IPS-18c (cell line): ENCODE data around the gene TMEM59L.

Experiments used
- H3K4me3 ChIP-seq: 2 replicates; pipeline ENCODE4 v1.7.0; 2013; ENCODE audit warnings: low read depth, mild to moderate bottlenecking, low read length, moderate library complexity; ENCODE audit not compliant: insufficient read depth
- H3K9me3 ChIP-seq: one replicate; pipeline ENCODE4 v1.6.1; 2013; ENCODE audit warnings: mild to moderate bottlenecking, low read length, moderate library complexity; ENCODE audit not compliant: control insufficient read depth, insufficient read depth

TMEM59L gene

GRCh38 chr19:18605546-18606280 is 7.0 kb upstream of the TMEM59L start:
- peak overlapping the region; percentile 20; the same call in 1 of the 2 replicates for H3K4me3 ChIP-seq
- H3K9me3 ChIP-seq: peaks cover 2% of the 10 kb centered on the region

GRCh38 chr19:18606281-18607225 is 6.1 kb upstream of the TMEM59L start, which contains the start of gene CRLF1:
TSS of gene CRLF1 (minus strand) at chr19:18606799. CDS start at chr19:18606656, 143 bp downstream.
- Histone ChIP-seq H3K9me3 (peaks cover 2% of the 10 kb centered on the region), H3K4me3 (peak within 1 kb of the TSS; percentile 20; the same call in 1 of the 2 replicates)

DNA sequence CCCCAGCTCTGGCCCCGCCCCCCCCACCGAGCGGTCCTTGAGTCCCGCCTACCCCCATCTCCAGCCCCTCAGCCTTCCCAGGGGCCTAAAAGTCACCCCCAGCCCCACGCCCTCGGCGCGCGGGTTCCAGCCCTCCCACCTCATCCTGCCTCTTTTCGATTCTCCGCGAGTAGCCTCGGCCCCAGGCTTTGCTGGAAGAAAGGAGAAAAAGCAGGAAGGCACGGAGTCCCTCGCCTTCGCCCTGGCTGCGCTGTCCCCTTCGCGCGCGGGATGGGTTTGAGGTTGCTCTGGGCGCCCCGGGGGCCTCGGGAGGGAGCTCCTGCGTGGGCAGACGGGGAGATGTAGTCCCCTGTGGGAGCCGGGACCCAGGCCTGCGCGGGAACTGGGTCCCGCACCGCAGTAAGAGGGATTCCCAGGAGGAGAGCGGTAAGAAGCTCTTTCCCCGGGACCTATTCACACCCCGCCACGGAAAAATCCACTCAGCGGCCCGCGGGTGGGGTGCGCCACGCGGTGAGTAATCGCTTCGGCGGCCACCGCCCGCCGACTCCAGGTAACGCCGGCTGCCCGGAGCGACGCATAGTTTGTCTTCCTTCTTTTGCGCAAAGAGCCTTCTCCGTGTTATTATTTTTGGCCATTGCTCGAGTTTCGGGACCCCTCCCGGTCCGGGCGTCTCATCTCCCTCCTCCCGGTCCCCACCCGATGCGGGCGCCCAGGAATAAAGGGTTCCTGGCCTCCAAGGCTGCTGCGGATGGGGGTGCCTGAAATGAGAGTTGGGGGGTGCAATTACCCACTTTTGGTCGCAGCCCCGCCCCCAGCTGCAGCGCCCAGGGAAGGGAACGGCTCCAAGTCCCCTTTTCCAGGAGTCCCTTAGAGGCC is 5.2 kb upstream of the TMEM59L start:
- Histone ChIP-seq H3K4me3 (no peak overlapping the region), H3K9me3 (peaks cover 2% of the 10 kb centered on the region)

DNA sequence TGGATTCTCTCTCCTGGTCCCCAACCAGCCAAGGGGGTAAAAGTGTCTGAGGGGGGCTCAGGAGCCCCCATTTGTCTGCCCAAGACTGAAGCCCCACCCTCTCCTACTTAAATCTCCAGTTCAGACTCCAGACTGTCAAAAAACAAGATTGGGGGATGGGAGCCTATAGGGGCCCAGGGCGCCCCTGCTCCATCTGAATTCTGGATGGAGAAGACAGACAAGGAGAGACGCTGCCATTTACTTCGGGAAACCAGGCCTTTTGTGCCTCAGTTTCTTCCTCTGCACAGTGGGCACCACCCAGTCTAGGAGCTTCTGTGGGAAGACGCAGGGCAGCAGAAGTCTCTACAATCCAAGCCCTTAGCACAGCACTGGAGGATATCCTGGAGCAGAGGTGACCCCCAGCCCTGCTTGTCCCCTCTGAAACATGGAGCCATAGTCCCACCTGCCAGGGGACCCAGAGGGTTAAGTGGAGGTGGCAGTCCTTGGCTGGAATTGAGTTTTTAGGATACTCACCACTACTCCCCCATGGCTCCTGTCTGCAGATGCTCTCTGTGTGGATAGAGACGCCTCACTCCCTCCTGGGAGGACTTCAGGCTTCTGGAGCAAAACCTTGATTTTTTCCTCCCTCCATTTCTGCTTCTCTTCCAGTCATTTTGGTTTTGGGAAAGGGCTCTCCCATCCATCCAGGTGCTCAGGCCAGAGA is 4.4 kb upstream of the TMEM59L start:
- H3K9me3 ChIP-seq: peaks cover 2% of the 10 kb centered on the region
- H3K4me3 ChIP-seq: no peak overlapping the region; the same call in 1 of the 2 replicates

DNA sequence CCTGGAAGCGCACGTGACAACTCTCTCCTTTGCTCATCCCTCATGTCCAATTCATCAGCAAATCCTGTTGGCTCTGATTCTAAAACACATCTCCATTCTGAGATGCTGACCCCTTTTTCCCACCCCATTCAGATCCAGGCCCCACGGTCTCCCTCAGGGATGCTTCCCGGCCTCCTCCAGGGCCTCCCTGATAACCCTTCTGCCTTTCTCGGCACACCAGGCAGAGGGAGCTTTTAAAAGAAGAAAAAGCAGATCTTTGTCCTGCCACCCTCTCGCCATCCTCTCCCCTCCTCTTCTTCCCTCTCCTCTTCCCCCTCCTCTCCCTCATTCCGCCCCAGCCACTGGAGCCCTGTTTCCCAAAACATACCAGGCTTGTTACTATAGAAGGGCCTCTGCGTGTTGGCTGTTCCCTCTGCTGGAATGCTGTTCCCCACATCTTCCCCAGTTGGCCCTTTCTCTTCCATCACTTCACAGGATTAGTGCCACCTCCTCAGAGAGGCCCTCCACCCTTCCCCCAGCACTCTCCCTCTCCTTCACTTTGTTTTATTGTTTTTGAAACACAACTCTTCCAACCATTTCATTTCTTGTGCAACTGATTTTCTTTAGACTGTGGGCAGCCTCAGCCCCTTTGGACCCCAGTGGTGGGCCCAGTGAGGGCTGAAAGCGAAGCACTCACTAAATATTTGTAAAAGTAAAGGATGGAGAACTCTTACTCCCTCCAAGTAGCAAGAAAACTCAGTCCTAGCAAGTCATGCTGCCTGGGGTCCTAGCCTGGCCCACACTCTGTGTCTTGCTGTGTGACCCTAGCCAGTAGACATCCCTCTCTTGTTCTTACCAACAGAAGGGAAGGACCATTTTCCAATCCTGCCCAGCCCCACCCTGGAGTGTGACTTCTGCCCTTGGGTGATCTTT is 3.6 kb upstream of the TMEM59L start:
- Histone ChIP-seq H3K4me3 (no peak overlapping the region), H3K9me3 (peaks cover 2% of the 10 kb centered on the region)

- Histone ChIP-seq H3K9me3 (peaks cover 2% of the 10 kb centered on the region), H3K4me3 (no peak overlapping the region)
Measured at GRCh38 chr19:18609717-18610051, 3.0 kb upstream of the TMEM59L start.

- Histone ChIP-seq H3K9me3 (peaks cover 2% of the 10 kb centered on the region), H3K4me3 (no peak overlapping the region)
Measured at GRCh38 chr19:18610245-18610555, 2.5 kb upstream of the TMEM59L start.

DNA sequence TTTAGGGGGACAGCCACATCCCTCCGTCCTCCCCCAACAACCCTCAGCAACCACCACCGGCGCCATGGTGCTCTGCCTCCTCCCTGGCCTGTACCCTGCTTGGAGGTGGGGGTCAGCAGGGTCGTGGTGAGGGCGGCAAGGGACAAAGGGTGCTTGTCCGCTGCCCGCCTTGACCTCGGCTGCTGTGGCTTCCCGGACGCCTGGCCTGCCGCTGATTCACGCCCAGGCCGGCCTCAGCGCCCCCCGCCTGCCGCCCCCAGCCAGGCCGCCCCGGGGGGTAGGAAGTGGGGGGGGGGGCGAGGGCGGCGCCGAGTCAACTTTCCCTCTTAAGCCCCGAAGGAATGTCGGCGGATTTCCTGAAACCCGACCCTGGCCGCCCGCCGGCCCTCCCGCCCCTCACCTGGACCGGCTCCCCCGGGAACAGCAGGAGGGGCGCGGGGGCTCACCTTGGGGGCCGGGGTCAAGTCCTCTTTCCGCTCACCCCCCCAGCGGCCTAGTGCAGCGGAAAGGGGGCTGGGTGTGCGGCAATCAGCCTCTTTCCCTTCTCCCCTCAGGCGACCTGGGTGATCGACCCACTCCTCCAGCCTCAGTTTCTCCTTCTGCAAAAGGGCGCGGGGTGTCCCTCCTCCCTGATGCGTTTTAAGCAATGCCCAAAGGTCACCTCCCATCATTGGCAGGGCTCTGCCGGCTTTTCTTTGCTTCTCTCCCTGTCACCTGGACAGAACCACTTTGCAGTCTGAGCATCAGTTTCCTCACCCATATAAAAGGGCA is 1.9 kb upstream of the TMEM59L start:
- H3K9me3 ChIP-seq: peaks cover 4% of the 10 kb centered on the region
- H3K4me3 ChIP-seq: 0 out of 2 replicates have a peak overlapping the region, but pooled peaks have one; percentile 24

DNA sequence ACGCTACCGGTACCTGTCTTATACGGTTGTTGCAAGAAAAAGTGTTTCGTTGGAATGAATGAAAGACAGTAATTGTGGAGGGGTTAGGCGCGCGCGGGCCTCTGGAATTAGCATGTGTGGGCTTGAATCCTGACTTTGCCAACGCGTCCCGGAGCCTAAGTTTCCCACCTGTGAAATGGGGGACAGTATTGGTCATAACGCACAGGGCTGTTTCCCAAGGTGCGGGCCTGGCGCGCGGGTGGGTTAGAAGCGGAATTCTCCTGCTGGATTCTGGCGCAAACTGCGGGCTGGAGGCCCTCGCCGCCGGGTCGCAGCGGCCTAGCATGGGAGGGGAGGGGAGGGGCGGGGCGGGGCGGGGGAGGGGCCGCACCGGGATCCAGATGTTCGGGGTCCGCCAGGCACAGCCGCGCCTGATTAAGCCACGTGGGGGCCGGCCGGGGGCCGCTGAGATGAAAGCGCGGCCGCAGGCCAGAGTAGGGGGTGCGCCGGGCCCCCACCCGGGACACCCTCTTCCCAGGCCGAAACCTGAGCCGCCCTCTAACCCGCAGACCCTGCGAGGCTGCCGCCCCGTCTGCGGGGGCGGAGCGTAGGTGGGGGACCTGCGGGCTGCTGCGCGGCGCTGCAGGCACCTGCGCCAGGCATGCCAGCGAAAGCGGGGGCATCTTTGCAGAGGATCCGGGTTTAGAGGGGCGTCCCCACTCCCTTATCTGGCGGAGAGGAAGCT is 1.2 kb upstream of the TMEM59L start:
- H3K9me3 ChIP-seq: peaks cover 4% of the 10 kb centered on the region

DNA sequence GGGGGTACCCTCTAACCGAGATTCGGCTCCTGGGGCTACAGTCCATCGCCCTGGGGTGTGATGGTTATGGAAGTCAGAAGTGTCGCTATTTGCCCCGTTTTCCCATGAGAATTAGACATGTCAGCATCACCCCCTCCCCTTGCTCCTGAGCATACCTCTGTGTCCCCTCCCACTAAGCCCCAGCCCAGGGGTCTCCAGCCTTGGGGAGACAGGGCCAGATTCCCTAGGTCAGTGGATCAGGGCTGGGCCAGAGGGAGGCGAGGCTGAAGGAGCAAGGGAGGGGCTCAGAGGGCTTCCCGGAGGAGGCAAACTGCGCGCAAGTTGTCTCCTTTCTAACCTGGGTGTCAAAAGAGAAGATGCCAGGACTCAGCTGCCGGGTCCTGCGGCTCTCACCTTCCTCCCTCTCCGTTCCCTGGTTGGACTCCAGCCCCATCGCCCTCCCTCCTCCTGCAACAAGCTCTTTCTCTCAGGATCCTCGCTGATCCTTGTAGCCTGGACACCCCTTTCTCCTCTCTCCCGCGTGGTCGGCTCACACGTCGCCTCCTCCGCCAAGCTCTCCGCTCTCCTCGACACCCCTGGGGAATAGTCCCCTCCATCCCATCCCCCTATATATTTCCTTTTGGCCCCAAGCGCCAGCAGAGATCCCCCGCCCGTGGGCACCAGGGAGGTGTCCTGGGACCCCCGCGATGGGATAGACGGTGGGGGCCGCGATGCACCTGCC is 459 bp upstream of the TMEM59L start:
- Histone ChIP-seq H3K4me3 (peak overlapping the region; percentile 56), H3K9me3 (peaks cover 4% of the 10 kb centered on the region)

More for the DNA sequence above, 1.2 kb upstream of the TMEM59L start:
- peak overlapping the region; percentile 56; the same call in 1 of the 2 replicates for H3K4me3 ChIP-seq

- Histone ChIP-seq H3K9me3 (peaks cover 4% of the 10 kb centered on the region), H3K4me3 (no peak overlapping the region; the same call in 1 of the 2 replicates)
Measured at GRCh38 chr19:18613589-18614234, 1.0 kb downstream of the TMEM59L start.

GRCh38 chr19:18616023-18616422 is 3.4 kb downstream of the TMEM59L start:
- Histone ChIP-seq H3K4me3 (no peak overlapping the region), H3K9me3 (peaks cover 2% of the 10 kb centered on the region)

GRCh38 chr19:18617562-18617961 is 4.9 kb downstream of the TMEM59L start:
- peaks cover 2% of the 10 kb centered on the region for H3K9me3 ChIP-seq
- H3K4me3 ChIP-seq: no peak overlapping the region

- Histone ChIP-seq H3K4me3 (no peak overlapping the region), H3K9me3 (peaks cover 2% of the 10 kb centered on the region)
Measured at GRCh38 chr19:18618236-18618635, 5.6 kb downstream of the TMEM59L start.
